Glomerular visceral epithelial cell (primary cell): ENCODE results near the gene SPTLC3.

Experiments
- DNase-seq: peaks from one replicate; pipeline ENCODE4 v3.0.0-alpha.2; 2016; ENCODE audit errors: extremely low spot score

SPTLC3 gene

GRCh38 chr20:12984863-12985262 lies 23.9 kb upstream of the SPTLC3 start:
- no peak for DNase-seq

GRCh38 chr20:12987261-12987660 lies 21.5 kb upstream of the SPTLC3 start:
- DNase-seq: no peak

- no peak for DNase-seq
These were observed 19.1 kb upstream of the SPTLC3 start for GRCh38 chr20:12989586-12990115.

GRCh38 chr20:12997128-12997655 lies 11.6 kb upstream of the SPTLC3 start:
- DNase-seq: no peak

GRCh38 chr20:12998046-12998445 lies 10.7 kb upstream of the SPTLC3 start:
- DNase-seq: no peak

- DNase-seq: no peak
These were observed 9.6 kb upstream of the SPTLC3 start for GRCh38 chr20:12999201-12999600.

- DNase-seq: no peak
These were observed 6.5 kb upstream of the SPTLC3 start for GRCh38 chr20:13002251-13002650.

GRCh38 chr20:13006825-13007224 lies 1.9 kb upstream of the SPTLC3 start:
- peak; percentile 49 for DNase-seq

GRCh38 chr20:13007596-13007995 lies 1.2 kb upstream of the SPTLC3 start:
- DNase-seq: no peak

- DNase-seq: peak; percentile 91
These were observed 1.1 kb downstream of the SPTLC3 start for GRCh38 chr20:13009682-13010406.

- no peak for DNase-seq
These were observed 4.1 kb downstream of the SPTLC3 start for GRCh38 chr20:13012886-13013285.

GRCh38 chr20:13013411-13013810 lies 4.6 kb downstream of the SPTLC3 start:
- no peak for DNase-seq

GRCh38 chr20:13017235-13017634 lies 8.5 kb downstream of the SPTLC3 start:
- no peak for DNase-seq

GRCh38 chr20:13017883-13018535 lies 9.2 kb downstream of the SPTLC3 start:
- DNase-seq: peak; percentile 63

GRCh38 chr20:13021205-13021970 lies 12.6 kb downstream of the SPTLC3 start:
- no peak for DNase-seq

GRCh38 chr20:13022401-13023155 lies 13.8 kb downstream of the SPTLC3 start:
- DNase-seq: peak; percentile 76

- peak; percentile 31 for DNase-seq
These were observed 15.8 kb downstream of the SPTLC3 start for GRCh38 chr20:13024596-13024995.

- no peak for DNase-seq
These were observed 16.4 kb downstream of the SPTLC3 start for GRCh38 chr20:13025181-13025580.

- peak; percentile 40 for DNase-seq
These were observed 19.2 kb downstream of the SPTLC3 start for GRCh38 chr20:13028001-13028400.

- no peak for DNase-seq
These were observed 19.9 kb downstream of the SPTLC3 start for GRCh38 chr20:13028673-13029072.

GRCh38 chr20:13029687-13030375 lies 21.1 kb downstream of the SPTLC3 start:
- DNase-seq: peak; percentile 92
